ENCODE measurements around the gene RTP4. TPM values are rescaled to one million over a fixed set of nuclear protein-coding genes. Genes with fewer than 3 reads are reported as not detected.

Gene RTP4
- polyA plus RNA-seq, 2 donors: 0.90 to 1.2 TPM

- H3K4me3 ChIP-seq (ENCODE audit: low read depth in 1 of 2, low read length in 2 of 2): no peak overlapping the region
- H3K4me1 ChIP-seq (ENCODE audit: control insufficient read depth in 2 of 2, insufficient read depth in 2 of 2, low read length in 1 of 2): no peaks in the 10 kb centered on the region
- WGBS, 2 donors: 42 to 46% methylated on average over 2 of the region's 2 CpGs
- H3K27ac ChIP-seq (ENCODE audit: low read depth in 2 of 2, low read length in 1 of 2): no peak overlapping the region
- H3K27me3 ChIP-seq (ENCODE audit: control insufficient read depth in 1 of 2, insufficient read depth in 2 of 2, low read length in 2 of 2): peaks cover 0 to 3% of the 10 kb centered on the region in 2 donors
- H3K9me3 ChIP-seq (ENCODE audit: control insufficient read depth in 2 of 2, insufficient read depth in 1 of 2, low read depth in 1 of 2, low read length in 1 of 2): no peaks in the 10 kb centered on the region
- H3K36me3 ChIP-seq (ENCODE audit: control insufficient read depth in 2 of 2, insufficient read depth in 2 of 2, low read length in 1 of 2): no peaks in the 10 kb centered on the region
Measured at GRCh38 chr3:187361835-187362234, 6.3 kb upstream of the RTP4 start.

GRCh38 chr3:187367561-187368103 is 553 bp upstream of the RTP4 start:
- Histone ChIP-seq H3K9me3 (ENCODE audit: control insufficient read depth in 2 of 2, insufficient read depth in 1 of 2, low read depth in 1 of 2, low read length in 1 of 2) (no peaks in the 10 kb centered on the region), H3K36me3 (ENCODE audit: control insufficient read depth in 2 of 2, insufficient read depth in 2 of 2, low read length in 1 of 2) (no peaks in the 10 kb centered on the region), H3K4me1 (ENCODE audit: control insufficient read depth in 2 of 2, insufficient read depth in 2 of 2, low read length in 1 of 2) (peaks cover 0 to 6% of the 10 kb centered on the region in 2 donors), H3K27ac (ENCODE audit: low read depth in 2 of 2, low read length in 1 of 2) (peak overlapping the region; percentile 55 to 71), H3K4me3 (ENCODE audit: low read depth in 1 of 2, low read length in 2 of 2) (no peak overlapping the region), H3K27me3 (ENCODE audit: control insufficient read depth in 1 of 2, insufficient read depth in 2 of 2, low read length in 2 of 2) (no peaks in the 10 kb centered on the region)
- WGBS, 2 donors: 92% methylated on average over 29 of the region's 29 CpGs

GRCh38 chr3:187369089-187369447 is 883 bp downstream of the RTP4 start:
- H3K36me3 ChIP-seq (ENCODE audit: control insufficient read depth in 2 of 2, insufficient read depth in 2 of 2, low read length in 1 of 2): no peaks in the 10 kb centered on the region
- peak overlapping the region in 1 of 2 donors; percentile 40 for H3K27ac ChIP-seq (ENCODE audit: low read depth in 2 of 2, low read length in 1 of 2)
- no peaks in the 10 kb centered on the region for H3K27me3 ChIP-seq (ENCODE audit: control insufficient read depth in 1 of 2, insufficient read depth in 2 of 2, low read length in 2 of 2)
- H3K4me3 ChIP-seq (ENCODE audit: low read depth in 1 of 2, low read length in 2 of 2): peak overlapping the region; percentile 33 to 53
- 24 to 35% methylated on average over 1 of the region's 1 CpG for WGBS, 2 donors
- no peaks in the 10 kb centered on the region for H3K9me3 ChIP-seq (ENCODE audit: control insufficient read depth in 2 of 2, insufficient read depth in 1 of 2, low read depth in 1 of 2, low read length in 1 of 2)
- peaks cover 0 to 6% of the 10 kb centered on the region in 2 donors for H3K4me1 ChIP-seq (ENCODE audit: control insufficient read depth in 2 of 2, insufficient read depth in 2 of 2, low read length in 1 of 2)

- H3K36me3 ChIP-seq (ENCODE audit: control insufficient read depth in 2 of 2, insufficient read depth in 2 of 2, low read length in 1 of 2): no peaks in the 10 kb centered on the region
- no peak overlapping the region for H3K4me3 ChIP-seq (ENCODE audit: low read depth in 1 of 2, low read length in 2 of 2)
- H3K27ac ChIP-seq (ENCODE audit: low read depth in 2 of 2, low read length in 1 of 2): no peak overlapping the region
- H3K4me1 ChIP-seq (ENCODE audit: control insufficient read depth in 2 of 2, insufficient read depth in 2 of 2, low read length in 1 of 2): peaks cover 0 to 6% of the 10 kb centered on the region in 2 donors
- no peaks in the 10 kb centered on the region for H3K9me3 ChIP-seq (ENCODE audit: control insufficient read depth in 2 of 2, insufficient read depth in 1 of 2, low read depth in 1 of 2, low read length in 1 of 2)
- H3K27me3 ChIP-seq (ENCODE audit: control insufficient read depth in 1 of 2, insufficient read depth in 2 of 2, low read length in 2 of 2): no peaks in the 10 kb centered on the region
- 55 to 63% methylated on average over 3 of the region's 3 CpGs for WGBS, 2 donors
Measured at GRCh38 chr3:187370051-187370450, 1.9 kb downstream of the RTP4 start.

GRCh38 chr3:187375581-187375980 is 7.4 kb downstream of the RTP4 start:
- no peaks in the 10 kb centered on the region for H3K36me3 ChIP-seq (ENCODE audit: control insufficient read depth in 2 of 2, insufficient read depth in 2 of 2, low read length in 1 of 2)
- 80 to 81% methylated on average over 5 of the region's 5 CpGs for WGBS, 2 donors

GRCh38 chr3:187377842-187378241 is 9.7 kb downstream of the RTP4 start:
- H3K9me3 ChIP-seq (ENCODE audit: control insufficient read depth in 2 of 2, insufficient read depth in 1 of 2, low read depth in 1 of 2, low read length in 1 of 2): no peaks in the 10 kb centered on the region
- H3K36me3 ChIP-seq (ENCODE audit: control insufficient read depth in 2 of 2, insufficient read depth in 2 of 2, low read length in 1 of 2): no peaks in the 10 kb centered on the region
- H3K4me1 ChIP-seq (ENCODE audit: control insufficient read depth in 2 of 2, insufficient read depth in 2 of 2, low read length in 1 of 2): no peaks in the 10 kb centered on the region
- H3K27ac ChIP-seq (ENCODE audit: low read depth in 2 of 2, low read length in 1 of 2): no peak overlapping the region
- H3K4me3 ChIP-seq (ENCODE audit: low read depth in 1 of 2, low read length in 2 of 2): no peak overlapping the region
- 38 to 55% methylated on average over 1 of the region's 1 CpG for WGBS, 2 donors
- no peaks in the 10 kb centered on the region for H3K27me3 ChIP-seq (ENCODE audit: control insufficient read depth in 1 of 2, insufficient read depth in 2 of 2, low read length in 2 of 2)

More at GRCh38 chr3:187375581-187375980, 7.4 kb downstream of the RTP4 start:
- no peak overlapping the region for H3K27ac ChIP-seq (ENCODE audit: low read depth in 2 of 2, low read length in 1 of 2)
- no peak overlapping the region for H3K4me3 ChIP-seq (ENCODE audit: low read depth in 1 of 2, low read length in 2 of 2)
- H3K27me3 ChIP-seq (ENCODE audit: control insufficient read depth in 1 of 2, insufficient read depth in 2 of 2, low read length in 2 of 2): no peaks in the 10 kb centered on the region
- no peaks in the 10 kb centered on the region for H3K9me3 ChIP-seq (ENCODE audit: control insufficient read depth in 2 of 2, insufficient read depth in 1 of 2, low read depth in 1 of 2, low read length in 1 of 2)
- no peaks in the 10 kb centered on the region for H3K4me1 ChIP-seq (ENCODE audit: control insufficient read depth in 2 of 2, insufficient read depth in 2 of 2, low read length in 1 of 2)

- WGBS, 2 donors: 63% methylated on average over 8 of the region's 8 CpGs
- H3K27me3 ChIP-seq (ENCODE audit: control insufficient read depth in 1 of 2, insufficient read depth in 2 of 2, low read length in 2 of 2): no peaks in the 10 kb centered on the region
- H3K9me3 ChIP-seq (ENCODE audit: control insufficient read depth in 2 of 2, insufficient read depth in 1 of 2, low read depth in 1 of 2, low read length in 1 of 2): no peaks in the 10 kb centered on the region
- H3K36me3 ChIP-seq (ENCODE audit: control insufficient read depth in 2 of 2, insufficient read depth in 2 of 2, low read length in 1 of 2): no peaks in the 10 kb centered on the region
- H3K4me3 ChIP-seq (ENCODE audit: low read depth in 1 of 2, low read length in 2 of 2): no peak overlapping the region
- no peaks in the 10 kb centered on the region for H3K4me1 ChIP-seq (ENCODE audit: control insufficient read depth in 2 of 2, insufficient read depth in 2 of 2, low read length in 1 of 2)
- H3K27ac ChIP-seq (ENCODE audit: low read depth in 2 of 2, low read length in 1 of 2): no peak overlapping the region
Measured at GRCh38 chr3:187382609-187383151, 14.5 kb downstream of the RTP4 start.

- Histone ChIP-seq H3K27me3 (ENCODE audit: control insufficient read depth in 1 of 2, insufficient read depth in 2 of 2, low read length in 2 of 2) (no peaks in the 10 kb centered on the region), H3K4me1 (ENCODE audit: control insufficient read depth in 2 of 2, insufficient read depth in 2 of 2, low read length in 1 of 2) (no peaks in the 10 kb centered on the region), H3K4me3 (ENCODE audit: low read depth in 1 of 2, low read length in 2 of 2) (no peak overlapping the region), H3K27ac (ENCODE audit: low read depth in 2 of 2, low read length in 1 of 2) (no peak overlapping the region), H3K36me3 (ENCODE audit: control insufficient read depth in 2 of 2, insufficient read depth in 2 of 2, low read length in 1 of 2) (no peaks in the 10 kb centered on the region), H3K9me3 (ENCODE audit: control insufficient read depth in 2 of 2, insufficient read depth in 1 of 2, low read depth in 1 of 2, low read length in 1 of 2) (no peaks in the 10 kb centered on the region)
- WGBS, 2 donors: 77 to 89% methylated on average over 4 of the region's 4 CpGs
Measured at GRCh38 chr3:187383246-187383645, 15.1 kb downstream of the RTP4 start.

GRCh38 chr3:187385296-187385695 is 17.1 kb downstream of the RTP4 start:
- WGBS, 2 donors: 38 to 39% methylated on average over 1 of the region's 1 CpG
- no peak overlapping the region for H3K4me3 ChIP-seq (ENCODE audit: low read depth in 1 of 2, low read length in 2 of 2)
- H3K36me3 ChIP-seq (ENCODE audit: control insufficient read depth in 2 of 2, insufficient read depth in 2 of 2, low read length in 1 of 2): no peaks in the 10 kb centered on the region
- no peaks in the 10 kb centered on the region for H3K9me3 ChIP-seq (ENCODE audit: control insufficient read depth in 2 of 2, insufficient read depth in 1 of 2, low read depth in 1 of 2, low read length in 1 of 2)
- no peaks in the 10 kb centered on the region for H3K4me1 ChIP-seq (ENCODE audit: control insufficient read depth in 2 of 2, insufficient read depth in 2 of 2, low read length in 1 of 2)
- H3K27me3 ChIP-seq (ENCODE audit: control insufficient read depth in 1 of 2, insufficient read depth in 2 of 2, low read length in 2 of 2): no peaks in the 10 kb centered on the region
- no peak overlapping the region for H3K27ac ChIP-seq (ENCODE audit: low read depth in 2 of 2, low read length in 1 of 2)

- WGBS, 2 donors: 55 to 61% methylated on average over 1 of the region's 1 CpG
- no peak overlapping the region for H3K4me3 ChIP-seq (ENCODE audit: low read depth in 1 of 2, low read length in 2 of 2)
- H3K27me3 ChIP-seq (ENCODE audit: control insufficient read depth in 1 of 2, insufficient read depth in 2 of 2, low read length in 2 of 2): peaks cover 0 to 6% of the 10 kb centered on the region in 2 donors
- no peaks in the 10 kb centered on the region for H3K4me1 ChIP-seq (ENCODE audit: control insufficient read depth in 2 of 2, insufficient read depth in 2 of 2, low read length in 1 of 2)
- no peaks in the 10 kb centered on the region for H3K9me3 ChIP-seq (ENCODE audit: control insufficient read depth in 2 of 2, insufficient read depth in 1 of 2, low read depth in 1 of 2, low read length in 1 of 2)
- H3K27ac ChIP-seq (ENCODE audit: low read depth in 2 of 2, low read length in 1 of 2): no peak overlapping the region
- no peaks in the 10 kb centered on the region for H3K36me3 ChIP-seq (ENCODE audit: control insufficient read depth in 2 of 2, insufficient read depth in 2 of 2, low read length in 1 of 2)
Measured at GRCh38 chr3:187396661-187397060, 28.5 kb downstream of the RTP4 start.

All from esophagus (tissue), 2 donors.